H9 (cell line): ENCODE results near the gene NUDT2. TPM values are rescaled to one million over a fixed set of nuclear protein-coding genes. Genes with fewer than 3 reads are reported as not detected.

ENCODE experiments used
- DNase-seq: peaks from one replicate; pipeline ENCODE4 v3.0.0-alpha.2; 2017
- H2AFZ ChIP-seq: one replicate; pipeline ENCODE4 v1.6.1; 2013; ENCODE audit warnings: mild to moderate bottlenecking, low read length, control low read depth, moderate library complexity
- H2AK5ac ChIP-seq: 2 replicates; pipeline ENCODE4 v1.6.1; 2013; ENCODE audit warnings: low read length, control low read depth, mixed read lengths; ENCODE audit not compliant: insufficient read length
- H2BK120ac ChIP-seq: one replicate; pipeline ENCODE4 v1.6.1; 2013; ENCODE audit warnings: low read depth, mild to moderate bottlenecking, low read length, control low read depth, inconsistent platforms; ENCODE audit not compliant: poor library complexity, severe bottlenecking
- H2BK12ac ChIP-seq: 2 replicates; pipeline ENCODE4 v1.6.1; 2013; ENCODE audit warnings: low read length, control low read depth, mixed read lengths, low read depth; ENCODE audit not compliant: insufficient read length
- H2BK15ac ChIP-seq: 2 replicates; pipeline ENCODE4 v1.6.1; 2013; ENCODE audit warnings: low read depth, low read length, control low read depth
- H2BK20ac ChIP-seq: one replicate; pipeline ENCODE4 v1.6.1; 2013; ENCODE audit warnings: low read depth, mild to moderate bottlenecking, low read length, control low read depth, inconsistent platforms; ENCODE audit not compliant: poor library complexity, severe bottlenecking
- H2BK5ac ChIP-seq: 2 replicates; pipeline ENCODE4 v1.6.1; 2013; ENCODE audit warnings: low read length, control low read depth, mixed read lengths; ENCODE audit not compliant: insufficient read length
- H3K14ac ChIP-seq: 2 replicates; pipeline ENCODE4 v1.6.1; 2013; ENCODE audit warnings: low read length, control low read depth; ENCODE audit not compliant: insufficient read depth
- H3K18ac ChIP-seq: 2 replicates; pipeline ENCODE4 v1.6.1; 2013; ENCODE audit warnings: low read depth, mild to moderate bottlenecking, mixed read lengths, low read length, control low read depth; ENCODE audit not compliant: insufficient read length
- H3K23ac ChIP-seq: 2 replicates; pipeline ENCODE4 v1.6.1; 2013; ENCODE audit warnings: low read length, control low read depth, mixed read lengths, low read depth; ENCODE audit not compliant: insufficient read length
- H3K23me2 ChIP-seq: 2 replicates; pipeline ENCODE4 v1.6.1; 2013; ENCODE audit warnings: low read depth, mild to moderate bottlenecking, mixed read lengths, low read length, control low read depth; ENCODE audit not compliant: insufficient read length, poor library complexity, severe bottlenecking
- H3K27ac ChIP-seq: 2 replicates; pipeline ENCODE4 v1.5.1; 2013; ENCODE audit warnings: low read length, control low read depth, mixed read lengths, low read depth; ENCODE audit not compliant: insufficient read length
- H3K27me3 ChIP-seq: 2 replicates; pipeline ENCODE4 v1.6.1; 2013; ENCODE audit warnings: low read length, control low read depth, inconsistent platforms; ENCODE audit not compliant: insufficient read depth
- H3K4ac ChIP-seq: 2 replicates; pipeline ENCODE4 v1.6.1; 2013; ENCODE audit warnings: low read depth, mild to moderate bottlenecking, control low read depth, inconsistent platforms, low read length, moderate library complexity
- H3K4me1 ChIP-seq: 2 replicates; pipeline ENCODE4 v1.6.1; 2013; ENCODE audit warnings: low read length, control low read depth, inconsistent platforms; ENCODE audit not compliant: insufficient read depth
- H3K4me2 ChIP-seq: 2 replicates; pipeline ENCODE4 v1.6.1; 2013; ENCODE audit warnings: low read length, control low read depth, mixed read lengths; ENCODE audit not compliant: insufficient read length, insufficient read depth
- H3K56ac ChIP-seq: 2 replicates; pipeline ENCODE4 v1.6.1; 2013; ENCODE audit warnings: low read depth, mild to moderate bottlenecking, mixed read lengths, low read length, control low read depth; ENCODE audit not compliant: insufficient read length
- H3K79me1 ChIP-seq: 2 replicates; pipeline ENCODE4 v1.6.1; 2013; ENCODE audit warnings: low read depth, mild to moderate bottlenecking, moderate library complexity, low read length, control low read depth, inconsistent platforms; ENCODE audit not compliant: insufficient read depth, poor library complexity, severe bottlenecking
- H3K79me2 ChIP-seq: 2 replicates; pipeline ENCODE4 v1.6.1; 2013; ENCODE audit warnings: low read length, control low read depth, inconsistent platforms; ENCODE audit not compliant: insufficient read depth
- H3K9ac ChIP-seq: 2 replicates; pipeline ENCODE4 v1.6.1; 2013; ENCODE audit warnings: low read length, control low read depth, mixed read lengths; ENCODE audit not compliant: insufficient read length; ENCODE audit errors: extremely low read depth
- H3K9me3 ChIP-seq: one replicate; pipeline ENCODE4 v1.6.1; 2013; ENCODE audit warnings: low read depth, low read length, inconsistent platforms; ENCODE audit not compliant: control insufficient read depth
- H3T11ph ChIP-seq: one replicate; pipeline ENCODE4 v1.6.1; 2013; ENCODE audit warnings: mild to moderate bottlenecking, low read length, control low read depth, inconsistent platforms
- H4K20me1 ChIP-seq: one replicate; pipeline ENCODE4 v1.6.1; 2013; ENCODE audit not compliant: control insufficient read depth, insufficient read length, insufficient read depth
- H4K5ac ChIP-seq: 2 replicates; pipeline ENCODE4 v1.6.1; 2013; ENCODE audit warnings: low read depth, mild to moderate bottlenecking, mixed read lengths, low read length, control low read depth; ENCODE audit not compliant: insufficient read length
- H4K8ac ChIP-seq: replicated peaks from 2 replicates; pipeline ENCODE4 v1.6.1; 2013; ENCODE audit warnings: low read length, control low read depth, mixed read lengths, low read depth; ENCODE audit not compliant: insufficient read length
- H4K91ac ChIP-seq: 2 replicates; pipeline ENCODE4 v1.6.1; 2013; ENCODE audit warnings: low read depth, mild to moderate bottlenecking, moderate library complexity, mixed read lengths, low read length, control low read depth; ENCODE audit not compliant: insufficient read length
- H3K27ac Mint-ChIP-seq, 3 experiments: 2 replicates in 2 of 3; 3 replicates in 1 of 3; pipeline ENCODE4 v1.8.0; 2020 to 2021; ENCODE audit warnings: mixed read lengths in 3 of 3, mild to moderate bottlenecking in 1 of 3, moderate library complexity in 1 of 3
- H3K27me3 Mint-ChIP-seq: 2 replicates; pipeline ENCODE4 v1.8.0; 2021; ENCODE audit warnings: low read depth, mild to moderate bottlenecking, moderate library complexity, mixed read lengths
- H3K36me3 Mint-ChIP-seq, 3 experiments: 2 replicates in 2 of 3; 3 replicates in 1 of 3; pipeline ENCODE4 v1.8.0; 2020 to 2021; ENCODE audit warnings: low read depth in 3 of 3, mixed read lengths in 3 of 3; ENCODE audit not compliant: insufficient read depth in 1 of 3
- H3K4me1 Mint-ChIP-seq, 2 experiments: 2 replicates each; pipeline ENCODE4 v1.8.0; 2020; ENCODE audit warnings: mixed read lengths in 2 of 2
- H3K4me3 Mint-ChIP-seq, 2 experiments: 2 replicates in 1 of 2; 3 replicates in 1 of 2; pipeline ENCODE4 v1.8.0; 2020 to 2021; ENCODE audit warnings: mild to moderate bottlenecking in 2 of 2, mixed read lengths in 2 of 2, moderate library complexity in 1 of 2
- H3K9me3 Mint-ChIP-seq, 2 experiments: 2 replicates in 1 of 2; 3 replicates in 1 of 2; pipeline ENCODE4 v1.8.0; 2020; ENCODE audit warnings: mild to moderate bottlenecking in 2 of 2, mixed read lengths in 2 of 2, moderate library complexity in 1 of 2
- WGBS: extraction: QIAGEN DNeasy Blood & Tissue Kit; methylation state at CpG from one replicate; pipeline ENCODE4 v1.1.7; 2013; ENCODE audit warnings: missing lambda C conversion rate, low lambda C conversion rate, mixed read lengths; ENCODE audit not compliant: insufficient read length; ENCODE audit errors: extremely low coverage; 5-methylcytosine and 5-hydroxymethylcytosine counted together
- total RNA-seq: library from RNA; stranded (reverse); gene quantifications from 2 replicates; pipeline ENCODE4 v1.2.1, GENCODE V29; 2021
- TF ChIP-seq, protein P1 (sequence below): fragments of 200-600 bp; sonication (generic); conservative IDR thresholded peaks from 3 replicates; pipeline ENCODE4 v1.8.0; 2021; ENCODE audit warnings: antibody characterized with exemption, mild to moderate bottlenecking

The NUDT2 gene
- total RNA-seq, 1 experiment from 2014 or later = 14.1 TPM

DNA sequence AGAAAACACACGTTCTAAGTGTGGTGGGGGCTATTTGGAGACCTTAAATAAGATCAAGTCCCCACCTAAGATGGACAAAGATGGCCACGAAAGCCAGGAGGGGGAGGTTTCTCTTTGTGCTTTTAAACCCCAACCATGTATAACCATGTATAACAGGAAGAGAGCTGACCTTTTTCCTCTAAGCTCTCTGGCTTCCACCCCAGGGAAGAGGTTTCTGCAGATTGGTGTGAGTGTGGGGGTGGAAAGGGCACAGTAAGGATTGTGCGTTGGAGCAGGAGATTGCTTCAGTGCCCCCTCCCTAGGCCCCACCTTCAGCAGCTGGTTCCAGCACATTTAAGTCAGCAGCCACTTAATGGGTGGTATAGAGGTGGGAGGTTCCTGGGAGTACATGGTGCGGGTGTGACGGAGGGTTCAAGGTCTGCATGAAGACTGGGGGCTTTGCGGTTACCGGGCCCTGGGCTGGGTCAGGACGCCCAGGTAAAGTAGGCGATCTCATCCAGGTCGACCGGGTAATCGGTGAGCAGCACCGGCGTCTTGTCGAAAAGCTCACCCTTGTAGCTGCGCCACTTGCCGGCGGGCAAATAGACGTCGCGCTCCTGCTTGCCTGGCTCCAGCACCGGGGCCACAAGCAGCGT is 41.1 kb downstream of the NUDT2 start:
- H4K20me1 ChIP-seq = no peaks in the 10 kb centered on the region
- Mint-ChIP-seq H3K27me3 (peaks cover 3% of the 10 kb centered on the region), H3K4me1 (peaks cover 7 to 11% of the 10 kb centered on the region in 2 experiments), H3K27ac (no peak overlapping the region), H3K9me3 (peaks cover 7 to 22% of the 10 kb centered on the region in 2 experiments; a peak in 4 of 5 replicates), H3K4me3 (no peak overlapping the region), H3K36me3 (peaks cover 44 to 46% (median 45%) of the 10 kb centered on the region in 3 experiments)
- no peak overlapping the region for H3K9ac ChIP-seq
- H3K4me2 ChIP-seq = no peak overlapping the region
- no peak overlapping the region for H4K8ac ChIP-seq
- WGBS = no CpG with 5 or more reads among the region's 23 CpGs
- no peak overlapping the region for H2AFZ ChIP-seq
- H2BK15ac ChIP-seq = no peak overlapping the region
- H2BK12ac ChIP-seq = no peak overlapping the region
- no peak overlapping the region for H3T11ph ChIP-seq
- H3K18ac ChIP-seq = no peak overlapping the region
- TF ChIP-seq, protein P1, sequence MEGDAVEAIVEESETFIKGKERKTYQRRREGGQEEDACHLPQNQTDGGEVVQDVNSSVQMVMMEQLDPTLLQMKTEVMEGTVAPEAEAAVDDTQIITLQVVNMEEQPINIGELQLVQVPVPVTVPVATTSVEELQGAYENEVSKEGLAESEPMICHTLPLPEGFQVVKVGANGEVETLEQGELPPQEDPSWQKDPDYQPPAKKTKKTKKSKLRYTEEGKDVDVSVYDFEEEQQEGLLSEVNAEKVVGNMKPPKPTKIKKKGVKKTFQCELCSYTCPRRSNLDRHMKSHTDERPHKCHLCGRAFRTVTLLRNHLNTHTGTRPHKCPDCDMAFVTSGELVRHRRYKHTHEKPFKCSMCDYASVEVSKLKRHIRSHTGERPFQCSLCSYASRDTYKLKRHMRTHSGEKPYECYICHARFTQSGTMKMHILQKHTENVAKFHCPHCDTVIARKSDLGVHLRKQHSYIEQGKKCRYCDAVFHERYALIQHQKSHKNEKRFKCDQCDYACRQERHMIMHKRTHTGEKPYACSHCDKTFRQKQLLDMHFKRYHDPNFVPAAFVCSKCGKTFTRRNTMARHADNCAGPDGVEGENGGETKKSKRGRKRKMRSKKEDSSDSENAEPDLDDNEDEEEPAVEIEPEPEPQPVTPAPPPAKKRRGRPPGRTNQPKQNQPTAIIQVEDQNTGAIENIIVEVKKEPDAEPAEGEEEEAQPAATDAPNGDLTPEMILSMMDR = no peak
- no peak overlapping the region for H4K5ac ChIP-seq
- H4K91ac ChIP-seq = no peak overlapping the region
- no peaks in the 10 kb centered on the region for H3K9me3 ChIP-seq
- no peaks in the 10 kb centered on the region for H3K4me1 ChIP-seq
- no peak overlapping the region for H3K4ac ChIP-seq
- no peaks in the 10 kb centered on the region for H3K79me1 ChIP-seq
- no peaks in the 10 kb centered on the region for H3K79me2 ChIP-seq
- H3K56ac ChIP-seq = no peak overlapping the region
- H2BK20ac ChIP-seq = no peak overlapping the region
- H3K23ac ChIP-seq = no peak overlapping the region
- H2BK5ac ChIP-seq = no peak overlapping the region
- H3K27ac ChIP-seq = no peak overlapping the region
- no peak overlapping the region for H3K14ac ChIP-seq
- no peak overlapping the region for H2BK120ac ChIP-seq
- no peak for DNase-seq
- no peaks in the 10 kb centered on the region for H3K23me2 ChIP-seq
- no peaks in the 10 kb centered on the region for H3K27me3 ChIP-seq
- H2AK5ac ChIP-seq = no peak overlapping the region
